Measurements from ENCODE around the gene HS2ST1.

GRCh38 chr1:86868477-86868876 lies 46.0 kb upstream of the HS2ST1 start:
- TF ChIP-seq CTCF (conservative IDR thresholded peaks at IDR 0.05 in 1 of 2, IDR thresholded peaks at IDR 0.05 in 1 of 2; ENCODE audit: low read depth in 1 of 2, low read length in 2 of 2) (no peak), EZH2 (IDR thresholded peaks at IDR 0.05; ENCODE audit: low read length, missing control alignments) (no peak)
